Measurements from ENCODE around the gene C1GALT1. TPM values are rescaled to one million over a fixed set of nuclear protein-coding genes. Genes with fewer than 3 reads are reported as not detected.

The C1GALT1 gene
- total and polyA plus RNA-seq, 11 donors: 4.3 to 36.4 (median 21.1) TPM

GRCh38 chr7:7181519-7182155 is 707 bp upstream of the C1GALT1 start:
- no peaks in the 10 kb centered on the region for H3K36me3 ChIP-seq
- whole genome bisulfite sequencing, 4 donors: 0 to 2% (median 1%) methylated on average over 12 of the region's 12 CpGs
- ATAC-seq: peak; percentile 14 to 59 (median 24)
- peaks cover 0 to 38% (median 25%) of the 10 kb centered on the region in 12 donors for H3K4me1 ChIP-seq
- peak overlapping the region; percentile 73 to 99 (median 96) for H3K27ac ChIP-seq
- H3K9me3 ChIP-seq: no peaks in the 10 kb centered on the region
- intact Hi-C loops (cut with DNase I): loop anchor here in 8 of 10 donors (5.0 to 10.0 kb wide), 5 partner anchors 73 to 383 kb away; partner anchors contain the start of gene MIOS (in 3 of the 8)
- H3K4me3 ChIP-seq: peak overlapping the region; percentile 43 to 97 (median 88)
- H3K27me3 ChIP-seq: no peaks in the 10 kb centered on the region
- no peak for TF ChIP-seq POLR2A (IDR thresholded peaks at IDR 0.05)
- no peak for TF ChIP-seq CTCF (IDR thresholded peaks at IDR 0.05)
- DNase-seq: peak; percentile 13 to 39 (median 25)

DNA sequence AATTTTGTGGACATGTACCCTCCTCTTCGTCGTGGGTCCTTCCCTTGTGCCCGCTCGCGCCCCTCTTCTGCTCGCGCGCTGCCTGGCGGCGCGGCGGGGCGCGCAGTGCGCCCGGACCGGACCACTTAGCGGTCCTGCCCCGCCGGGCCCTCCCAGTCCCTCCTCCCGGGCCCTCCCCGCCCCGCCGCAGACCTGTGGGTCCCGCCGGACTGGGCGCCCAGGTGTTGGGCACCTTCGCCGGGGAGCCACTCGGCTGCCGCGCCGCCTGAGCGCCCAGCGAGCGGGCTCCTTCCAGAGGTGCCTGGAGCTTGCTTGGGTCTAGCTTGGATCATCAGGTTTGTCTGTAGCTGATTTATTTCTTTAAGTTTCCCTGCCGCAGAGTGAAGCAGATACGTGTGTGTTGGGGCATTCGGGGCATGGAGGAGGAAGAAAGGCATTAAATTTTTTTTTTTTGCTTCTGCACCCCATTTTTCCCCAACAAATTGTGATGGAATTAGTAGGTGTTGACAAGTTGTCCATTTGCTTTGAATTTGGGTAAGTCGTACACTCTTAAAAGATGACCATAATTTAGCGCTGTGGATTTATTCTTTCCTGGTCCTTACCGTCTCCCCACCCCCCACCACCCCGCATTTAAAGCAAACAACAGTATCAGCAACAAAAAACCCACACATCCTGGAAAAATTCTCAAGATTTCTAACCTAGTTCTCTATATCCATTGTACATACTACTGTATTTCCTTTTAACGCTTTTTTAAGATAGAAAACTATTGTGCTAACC is 905 bp downstream of the C1GALT1 start:
- Histone ChIP-seq H3K4me1 (peaks cover 0 to 46% (median 29%) of the 10 kb centered on the region in 12 donors), H3K36me3 (no peaks in the 10 kb centered on the region), H3K27ac (peak overlapping the region; percentile 87 to 99 (median 96)), H3K4me3 (peak overlapping the region; percentile 62 to 97 (median 92)), H3K9me3 (no peaks in the 10 kb centered on the region), H3K27me3 (no peaks in the 10 kb centered on the region)
- 2 to 4% (median 2%) methylated on average over 17 to 44 of the region's 44 CpGs for WGBS, 4 donors
- ATAC-seq (peak; percentile 19 to 68 (median 50)), DNase-seq (peak; percentile 45 to 71 (median 59))
- intact Hi-C loops (cut with DNase I): loop anchor here in 8 of 10 donors (5.0 to 10.0 kb wide), 5 partner anchors 72 to 382 kb away; partner anchors contain the start of gene MIOS (in 3 of the 8)
- TF ChIP-seq POLR2A (IDR thresholded peaks at IDR 0.05): no peak

- Histone ChIP-seq H3K27ac (peak overlapping the region in 4 of 12 donors; percentile 95 to 99 (median 98)), H3K9me3 (no peaks in the 10 kb centered on the region), H3K4me1 (peaks cover 0 to 46% (median 30%) of the 10 kb centered on the region in 12 donors), H3K27me3 (no peaks in the 10 kb centered on the region), H3K4me3 (peak overlapping the region in 11 of 12 donors; percentile 62 to 97 (median 91)), H3K36me3 (no peaks in the 10 kb centered on the region)
- intact Hi-C loops (cut with DNase I): loop anchor here in 8 of 10 donors (5.0 to 10.0 kb wide), 5 partner anchors 71 to 381 kb away; partner anchors contain the start of gene MIOS (in 3 of the 8)
- ATAC-seq (no peak), DNase-seq (no peak)
- 57 to 70% (median 61%) methylated on average over 4 of the region's 4 CpGs for WGBS, 4 donors
- no peak for TF ChIP-seq POLR2A (IDR thresholded peaks at IDR 0.05)
- no peak for TF ChIP-seq CTCF (IDR thresholded peaks at IDR 0.05)
Measured at GRCh38 chr7:7183838-7184463, 1.6 kb downstream of the C1GALT1 start.

DNA sequence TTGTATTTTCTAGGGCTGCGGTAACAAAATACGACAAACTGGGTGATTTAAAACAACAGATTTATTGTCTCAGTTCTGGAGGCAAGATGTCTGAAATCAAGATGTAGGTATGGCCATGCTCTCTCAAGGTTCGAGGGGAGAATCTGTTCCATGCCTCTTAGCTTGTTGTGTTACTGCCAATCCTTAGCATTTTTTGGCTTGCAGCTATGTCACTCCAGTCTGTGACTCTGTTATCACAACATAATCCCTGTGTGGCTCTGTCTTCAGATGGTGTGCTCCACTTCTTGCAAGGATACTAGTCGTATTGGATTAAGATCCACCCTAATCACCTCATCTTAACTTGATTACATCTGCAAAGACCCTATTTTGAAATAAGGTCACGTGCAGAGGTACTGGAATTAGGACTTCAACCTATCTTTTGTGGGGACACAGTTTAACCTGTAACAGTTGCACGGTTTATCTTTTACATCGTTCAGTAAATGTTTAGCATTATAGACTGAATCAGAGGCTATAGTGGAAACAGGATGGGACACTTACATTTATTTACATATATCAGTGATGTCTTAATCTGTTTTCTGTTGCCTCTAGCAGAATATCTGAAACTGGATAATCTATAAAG is 3.1 kb downstream of the C1GALT1 start:
- Histone ChIP-seq H3K4me3 (no peak overlapping the region), H3K27me3 (no peaks in the 10 kb centered on the region), H3K4me1 (peaks cover 0 to 54% (median 34%) of the 10 kb centered on the region in 12 donors), H3K9me3 (no peaks in the 10 kb centered on the region), H3K36me3 (no peaks in the 10 kb centered on the region), H3K27ac (no peak overlapping the region)
- intact Hi-C loops (cut with DNase I): loop anchor here in 5 of 10 donors (10.0 kb wide), 3 partner anchors 69 to 379 kb away; partner anchors contain the start of gene MIOS (in 3 of the 5)
- DNase-seq (no peak), ATAC-seq (no peak)
- TF ChIP-seq CTCF (IDR thresholded peaks at IDR 0.05) (no peak), POLR2A (IDR thresholded peaks at IDR 0.05) (no peak)
- WGBS, 4 donors: 72 to 79% (median 76%) methylated on average over 7 of the region's 7 CpGs
